ENCODE measurements around the gene AK4.

- TF ChIP-seq ELF4 (IDR thresholded peaks at IDR 0.05) (no peak), SUZ12 (IDR thresholded peaks at IDR 0.05) (no peak), HDGF (IDR thresholded peaks at IDR 0.05; ENCODE audit: borderline replicate concordance) (no peak), L3MBTL2 (conservative IDR thresholded peaks at IDR 0.05) (no peak), ARNT (IDR thresholded peaks at IDR 0.05) (no peak), FOXM1 (IDR thresholded peaks at IDR 0.05; ENCODE audit: borderline replicate concordance) (no peak), FOXK2 (IDR thresholded peaks at IDR 0.05) (no peak), TARDBP (IDR thresholded peaks at IDR 0.05) (no peak), LEF1 (IDR thresholded peaks at IDR 0.05; ENCODE audit: borderline replicate concordance) (no peak), SP1 (IDR thresholded peaks at IDR 0.05) (no peak), NFRKB (IDR thresholded peaks at IDR 0.05) (no peak), BHLHE40 (IDR thresholded peaks at IDR 0.05; ENCODE audit: borderline replicate concordance) (no peak)
Observed at GRCh38 chr1:65207317-65207716, 59.3 kb downstream of the AK4 start.
